Ovary (tissue), 9 donors: ENCODE measurements around the gene NXNL1. TPM values are rescaled to one million over a fixed set of nuclear protein-coding genes. Genes with fewer than 3 reads are reported as not detected.

Source experiments
- DNase-seq, 5 donors: peaks; one replicate each; pipeline ENCODE4 v3.0.0-alpha.2; 2019 to 2020
- H3K27ac ChIP-seq, 2 donors: fragments of 200-600 bp; one replicate each; pipeline versions ENCODE4 v1.5.1 to v1.8.0; 2019 to 2022
- H3K27me3 ChIP-seq: fragments of 200-600 bp; one replicate; pipeline ENCODE4 v1.8.0; 2022
- H3K36me3 ChIP-seq: fragments of 200-600 bp; sonication (generic); one replicate; pipeline ENCODE4 v1.5.1; 2019
- H3K4me1 ChIP-seq: one replicate; pipeline ENCODE4 v1.8.1; 2013; ENCODE audit warnings: mild to moderate bottlenecking, moderate library complexity; ENCODE audit not compliant: insufficient read depth
- H3K4me3 ChIP-seq: fragments of 200-600 bp; sonication (generic); one replicate; pipeline ENCODE4 v1.5.1; 2017
- H3K9me3 ChIP-seq, 2 donors: fragments of 200-600 bp in 1 of 2; sonication (generic) in 1 of 2; one replicate each; pipeline versions ENCODE4 v1.5.1 to v1.8.1; 2013 to 2019; ENCODE audit warnings: mild to moderate bottlenecking in 1 of 2, moderate library complexity in 1 of 2
- CTCF ChIP-seq, 3 donors: fragments of 450-650 bp in 2 of 3; fragments of 200-600 bp in 1 of 3; IDR thresholded peaks; one replicate each; pipeline versions ENCODE4 v1.5.1 to v1.8.0; 2016 to 2022; ENCODE audit warnings: antibody characterized with exemption in 3 of 3, mild to moderate bottlenecking in 1 of 3
- EP300 ChIP-seq: sonication (generic); formaldehyde crosslinking; IDR thresholded peaks from one replicate; pipeline ENCODE4 v1.6.1; 2017; ENCODE audit warnings: antibody characterized with exemption
- POLR2A ChIP-seq: fragments of 450-650 bp; IDR thresholded peaks from one replicate; pipeline ENCODE4 v1.6.1; 2017; ENCODE audit warnings: antibody characterized with exemption, mild to moderate bottlenecking, moderate library complexity
- WGBS, 3 donors: extraction: QIAGEN DNeasy Blood & Tissue Kit in 1 of 3; methylation state at CpG; one replicate each; pipeline versions ENCODE4 v1.1.5 to v1.1.7; 2013 to 2017; 5-methylcytosine and 5-hydroxymethylcytosine counted together
- intact Hi-C, 4 donors: fragments of 100-400 bp; cut with DNase I; formaldehyde crosslinking; loops; one replicate each; pipeline versions ENCODE4 v1.11.0 to v1.15.1; 2022 to 2023
- polyA plus RNA-seq, 2 donors: library from polyadenylated mRNA; stranded (reverse); fragments of 200-250 nt in 1 of 2; fragments of 350-450 nt in 1 of 2; fragmentation: Illumina TruSeq in 1 of 2; extraction: RNeasy Lipid Tissue Mini Kit (QIAGEN cat#74804) in 1 of 2; gene quantifications; one replicate each; pipeline ENCODE4 v1.2.3, GENCODE V29; 2013 to 2014
- total RNA-seq, 7 donors: library from RNA; depleted of rRNA in 2 of 7; stranded (reverse); fragments of >200 nt in 2 of 7; fragmentation: NEBNext Ultra II Directional in 3 of 7; extraction: Animal tissue kit (Norgen Biotek cat#: 25700) in 3 of 7; gene quantifications; one replicate each; pipeline versions ENCODE4 v1.1.0 to v1.2.4, GENCODE V29; 2016 to 2023
- donor health status: DM: no; HTN: no; CAD: no; lungs with moderate emphysema.
- donor health status: DM: no; HTN: no; CAD: no.
- donor health status: Bipolar disorder and iron deficiency.
- donor health status: DM: yes; HTN: yes; CAD: no.
- donor health status: DM: no; HTN: no; CAD: no.
- donor health status: DM: yes; HTN: yes; CAD: no.

The NXNL1 gene
- total and polyA plus RNA-seq, 9 donors: 0.11 TPM; not detected in 8

- H3K36me3 ChIP-seq: no peaks in the 10 kb centered on the region
- no peak for DNase-seq
- no peak overlapping the region for H3K4me3 ChIP-seq
- no peaks in the 10 kb centered on the region for H3K27me3 ChIP-seq
- H3K27ac ChIP-seq: no peak overlapping the region
- 87 to 93% (median 89%) methylated on average over 6 of the region's 6 CpGs for WGBS, 3 donors
- no peak for TF ChIP-seq CTCF (IDR thresholded peaks at IDR 0.05)
- TF ChIP-seq POLR2A: no peak
- TF ChIP-seq EP300: no peak
- intact Hi-C loops: loop anchor here in 1 of 4 donors (5.0 kb wide), 1 partner anchor 527 kb away; no protein-coding TSS in a partner anchor
- H3K4me1 ChIP-seq: peaks cover 2% of the 10 kb centered on the region
- no peaks in the 10 kb centered on the region for H3K9me3 ChIP-seq
These were observed 23.9 kb upstream of the NXNL1 start for GRCh38 chr19:17484520-17485185.

GRCh38 chr19:17483605-17484002 is 22.9 kb upstream of the NXNL1 start:
- H3K4me1 ChIP-seq: peaks cover 2% of the 10 kb centered on the region
- H3K9me3 ChIP-seq: no peaks in the 10 kb centered on the region
- H3K4me3 ChIP-seq: no peak overlapping the region
- no peak for TF ChIP-seq POLR2A
- H3K36me3 ChIP-seq: no peaks in the 10 kb centered on the region
- DNase-seq: no peak
- no peaks in the 10 kb centered on the region for H3K27me3 ChIP-seq
- H3K27ac ChIP-seq: no peak overlapping the region
- WGBS, 3 donors: 90 to 95% (median 91%) methylated on average over 10 of the region's 10 CpGs
- intact Hi-C loops: no loop called here

- TF ChIP-seq CTCF (IDR thresholded peaks at IDR 0.05) (no peak), EP300 (no peak)
- Histone ChIP-seq H3K27ac (no peak overlapping the region), H3K27me3 (no peaks in the 10 kb centered on the region), H3K9me3 (no peaks in the 10 kb centered on the region), H3K36me3 (no peaks in the 10 kb centered on the region), H3K4me3 (no peak overlapping the region), H3K4me1 (peaks cover 2% of the 10 kb centered on the region)
- no peak for DNase-seq
- intact Hi-C loops: no loop called here
- 82 to 86% (median 84%) methylated on average over 3 of the region's 3 CpGs for WGBS, 3 donors
These were observed 22.3 kb upstream of the NXNL1 start for GRCh38 chr19:17482877-17483604.

- 90 to 95% (median 92%) methylated on average over 13 of the region's 13 CpGs for WGBS, 3 donors
- Histone ChIP-seq H3K27me3 (no peaks in the 10 kb centered on the region), H3K4me3 (no peak overlapping the region), H3K36me3 (no peaks in the 10 kb centered on the region), H3K9me3 (no peaks in the 10 kb centered on the region), H3K4me1 (peaks cover 2% of the 10 kb centered on the region), H3K27ac (no peak overlapping the region)
- no peak for DNase-seq
- TF ChIP-seq CTCF (IDR thresholded peaks at IDR 0.05) (no peak), POLR2A (no peak), EP300 (no peak)
- intact Hi-C loops: no loop called here
These were observed 21.3 kb upstream of the NXNL1 start for GRCh38 chr19:17481986-17482385.

GRCh38 chr19:17479325-17479791 is 18.6 kb upstream of the NXNL1 start:
- no peak for TF ChIP-seq EP300
- no peaks in the 10 kb centered on the region for H3K27me3 ChIP-seq
- H3K9me3 ChIP-seq: no peaks in the 10 kb centered on the region
- H3K27ac ChIP-seq: no peak overlapping the region
- WGBS, 3 donors: 10 to 21% (median 15%) methylated on average over 6 of the region's 6 CpGs
- H3K4me3 ChIP-seq: no peak overlapping the region
- H3K36me3 ChIP-seq: no peaks in the 10 kb centered on the region
- intact Hi-C loops: no loop called here
- no peak for DNase-seq
- peaks cover 7% of the 10 kb centered on the region for H3K4me1 ChIP-seq
